ENCODE measurements around the gene KLRB1.
"Not testable (repeated sequence)": the region's sequence is repeated elsewhere in the genome, so short reads cannot be mapped to it uniquely, and the experiment has no call there.

- TF ChIP-seq, protein P1, sequence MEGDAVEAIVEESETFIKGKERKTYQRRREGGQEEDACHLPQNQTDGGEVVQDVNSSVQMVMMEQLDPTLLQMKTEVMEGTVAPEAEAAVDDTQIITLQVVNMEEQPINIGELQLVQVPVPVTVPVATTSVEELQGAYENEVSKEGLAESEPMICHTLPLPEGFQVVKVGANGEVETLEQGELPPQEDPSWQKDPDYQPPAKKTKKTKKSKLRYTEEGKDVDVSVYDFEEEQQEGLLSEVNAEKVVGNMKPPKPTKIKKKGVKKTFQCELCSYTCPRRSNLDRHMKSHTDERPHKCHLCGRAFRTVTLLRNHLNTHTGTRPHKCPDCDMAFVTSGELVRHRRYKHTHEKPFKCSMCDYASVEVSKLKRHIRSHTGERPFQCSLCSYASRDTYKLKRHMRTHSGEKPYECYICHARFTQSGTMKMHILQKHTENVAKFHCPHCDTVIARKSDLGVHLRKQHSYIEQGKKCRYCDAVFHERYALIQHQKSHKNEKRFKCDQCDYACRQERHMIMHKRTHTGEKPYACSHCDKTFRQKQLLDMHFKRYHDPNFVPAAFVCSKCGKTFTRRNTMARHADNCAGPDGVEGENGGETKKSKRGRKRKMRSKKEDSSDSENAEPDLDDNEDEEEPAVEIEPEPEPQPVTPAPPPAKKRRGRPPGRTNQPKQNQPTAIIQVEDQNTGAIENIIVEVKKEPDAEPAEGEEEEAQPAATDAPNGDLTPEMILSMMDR (IDR thresholded peaks at IDR 0.05) = not testable (repeated sequence)
- TF ChIP-seq POLR2AphosphoS5 (IDR thresholded peaks at IDR 0.05; ENCODE audit: low read depth, low read length) = not testable (repeated sequence)
Measured at GRCh38 chr12:9644985-9645551, 37.4 kb upstream of the KLRB1 start.

All from Panc1 (cell line).